Osteocyte (in vitro differentiated cells): ENCODE data around the gene CNOT2. TPM values are rescaled to one million over a fixed set of nuclear protein-coding genes. Genes with fewer than 3 reads are reported as not detected.

Experiments
- DNase-seq: peaks from one replicate; pipeline ENCODE4 v3.0.0; 2021; ENCODE audit warnings: mixed read lengths; ENCODE audit not compliant: unreplicated experiment; ENCODE audit errors: extremely low spot score
- H3K27ac Mint-ChIP-seq: one replicate; pipeline ENCODE4 v1.8.0; 2021; ENCODE audit warnings: mild to moderate bottlenecking, mixed read lengths; ENCODE audit not compliant: unreplicated experiment
- H3K27me3 Mint-ChIP-seq: one replicate; pipeline ENCODE4 v1.8.0; 2021; ENCODE audit warnings: mixed read lengths; ENCODE audit not compliant: unreplicated experiment
- H3K36me3 Mint-ChIP-seq: one replicate; pipeline ENCODE4 v1.8.0; 2021; ENCODE audit warnings: mixed read lengths; ENCODE audit not compliant: unreplicated experiment
- H3K4me1 Mint-ChIP-seq: one replicate; pipeline ENCODE4 v1.8.0; 2021; ENCODE audit warnings: mixed read lengths; ENCODE audit not compliant: unreplicated experiment
- H3K4me3 Mint-ChIP-seq: one replicate; pipeline ENCODE4 v1.8.0; 2021; ENCODE audit warnings: mild to moderate bottlenecking, moderate library complexity, mixed read lengths; ENCODE audit not compliant: unreplicated experiment
- H3K9me3 Mint-ChIP-seq: one replicate; pipeline ENCODE4 v1.8.0; 2021; ENCODE audit warnings: mixed read lengths; ENCODE audit not compliant: unreplicated experiment
- CTCF ChIP-seq: fragments of 200-600 bp; sonication (generic); IDR thresholded peaks from 2 replicates; pipeline ENCODE4 v1.5.0; 2021; ENCODE audit warnings: antibody characterized with exemption, mild to moderate bottlenecking, moderate library complexity
- total RNA-seq: library from RNA; stranded (reverse); gene quantifications from 2 replicates; pipeline ENCODE4 v1.2.1, GENCODE V29; 2021

The CNOT2 gene
- total RNA-seq, 1 donor from 2014 or later = 73.8 TPM

- H3K4me1 Mint-ChIP-seq = no peaks in the 10 kb centered on the region
- no peak overlapping the region for H3K27ac Mint-ChIP-seq
- TF ChIP-seq CTCF = no peak
- H3K9me3 Mint-ChIP-seq = peaks cover 44% of the 10 kb centered on the region
- DNase-seq = no peak
- H3K27me3 Mint-ChIP-seq = no peaks in the 10 kb centered on the region
- peaks cover 14% of the 10 kb centered on the region for H3K36me3 Mint-ChIP-seq
- H3K4me3 Mint-ChIP-seq = no peak overlapping the region
Observed at GRCh38 chr12:70213707-70214106, 29.5 kb upstream of the CNOT2 start.

GRCh38 chr12:70214972-70215617, 28.1 kb upstream of the CNOT2 start:
- no peak for TF ChIP-seq CTCF
- peaks cover 14% of the 10 kb centered on the region for H3K36me3 Mint-ChIP-seq
- H3K4me3 Mint-ChIP-seq = no peak overlapping the region
- H3K4me1 Mint-ChIP-seq = no peaks in the 10 kb centered on the region
- no peaks in the 10 kb centered on the region for H3K27me3 Mint-ChIP-seq
- no peak for DNase-seq
- peaks cover 31% of the 10 kb centered on the region for H3K9me3 Mint-ChIP-seq
- no peak overlapping the region for H3K27ac Mint-ChIP-seq

DNA sequence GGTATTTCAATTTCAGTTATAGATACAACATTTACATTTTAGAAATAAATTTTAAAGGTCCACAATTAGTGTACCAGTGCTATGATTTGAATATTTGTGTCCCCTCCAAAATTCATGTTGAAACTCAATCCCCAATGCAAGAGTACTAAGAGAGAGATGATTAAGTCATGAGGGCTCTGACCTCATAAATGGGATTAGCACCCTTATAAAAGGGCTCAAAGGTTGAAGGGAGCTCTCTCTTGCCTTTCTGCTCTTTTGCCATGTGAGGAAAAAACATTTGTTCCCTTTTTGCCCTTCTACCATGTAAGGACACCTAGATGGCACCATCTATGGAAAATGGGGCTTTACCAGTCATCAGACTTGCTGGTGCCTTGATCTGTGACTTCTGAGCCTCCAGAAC, 25.8 kb upstream of the CNOT2 start:
- peaks cover 20% of the 10 kb centered on the region for H3K9me3 Mint-ChIP-seq
- no peak for TF ChIP-seq CTCF
- H3K4me1 Mint-ChIP-seq = no peaks in the 10 kb centered on the region
- H3K4me3 Mint-ChIP-seq = no peak overlapping the region
- H3K27ac Mint-ChIP-seq = no peak overlapping the region
- no peak for DNase-seq
- H3K27me3 Mint-ChIP-seq = no peaks in the 10 kb centered on the region
- peaks cover 17% of the 10 kb centered on the region for H3K36me3 Mint-ChIP-seq

DNA sequence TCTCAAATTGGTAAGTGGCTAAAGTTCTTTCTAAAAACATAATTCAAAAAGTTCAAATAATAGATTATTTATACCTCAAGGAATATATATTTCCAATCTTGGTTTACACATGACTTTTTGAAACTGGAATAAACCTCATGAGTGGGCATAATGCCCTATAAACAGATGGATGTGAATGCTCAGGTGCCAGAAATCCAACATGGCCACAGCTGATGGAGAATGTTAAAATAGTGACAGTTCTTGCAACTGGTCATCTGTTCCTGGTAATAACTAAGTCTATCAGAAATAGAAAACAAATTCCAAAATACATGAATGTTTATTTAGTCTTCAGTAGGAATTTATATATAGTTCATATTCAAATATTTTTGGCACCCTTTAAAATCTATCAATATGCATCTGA, 21.6 kb upstream of the CNOT2 start:
- H3K27me3 Mint-ChIP-seq = no peaks in the 10 kb centered on the region
- H3K4me3 Mint-ChIP-seq = no peak overlapping the region
- no peak for DNase-seq
- no peak for TF ChIP-seq CTCF
- H3K9me3 Mint-ChIP-seq = no peaks in the 10 kb centered on the region
- H3K27ac Mint-ChIP-seq = no peak overlapping the region
- H3K36me3 Mint-ChIP-seq = peaks cover 6% of the 10 kb centered on the region
- H3K4me1 Mint-ChIP-seq = no peaks in the 10 kb centered on the region

- no peak overlapping the region for H3K27ac Mint-ChIP-seq
- peaks cover 3% of the 10 kb centered on the region for H3K36me3 Mint-ChIP-seq
- no peaks in the 10 kb centered on the region for H3K4me1 Mint-ChIP-seq
- H3K4me3 Mint-ChIP-seq = no peak overlapping the region
- TF ChIP-seq CTCF = no peak
- no peak for DNase-seq
- no peaks in the 10 kb centered on the region for H3K9me3 Mint-ChIP-seq
- H3K27me3 Mint-ChIP-seq = no peaks in the 10 kb centered on the region
Observed at GRCh38 chr12:70227911-70228310, 15.3 kb upstream of the CNOT2 start.
